Activated T-cell treated with anti-CD3 and anti-CD28 coated beads, Interleukin-2, amount 50 U/mL, for 24 hours (primary cell): Measurements from ENCODE around the gene SPACA4.

Experiments
- DNase-seq: peaks from one replicate; pipeline ENCODE4 v3.0.0-alpha.2; 2020
- H3K27ac Mint-ChIP-seq: 2 replicates; pipeline ENCODE4 v1.8.0; 2020; ENCODE audit warnings: mild to moderate bottlenecking, mixed read lengths
- H3K27me3 Mint-ChIP-seq: 2 replicates; pipeline ENCODE4 v1.8.0; 2020; ENCODE audit warnings: mixed read lengths
- H3K36me3 Mint-ChIP-seq: 2 replicates; pipeline ENCODE4 v1.8.0; 2020; ENCODE audit warnings: low read depth, mixed read lengths
- H3K4me1 Mint-ChIP-seq: 2 replicates; pipeline ENCODE4 v1.8.0; 2020; ENCODE audit warnings: low read depth, mixed read lengths
- H3K4me3 Mint-ChIP-seq: 2 replicates; pipeline ENCODE4 v1.8.0; 2020; ENCODE audit warnings: mild to moderate bottlenecking, moderate library complexity, mixed read lengths
- H3K9me3 Mint-ChIP-seq: 2 replicates; pipeline ENCODE4 v1.8.0; 2020; ENCODE audit warnings: mixed read lengths

The SPACA4 gene

DNA sequence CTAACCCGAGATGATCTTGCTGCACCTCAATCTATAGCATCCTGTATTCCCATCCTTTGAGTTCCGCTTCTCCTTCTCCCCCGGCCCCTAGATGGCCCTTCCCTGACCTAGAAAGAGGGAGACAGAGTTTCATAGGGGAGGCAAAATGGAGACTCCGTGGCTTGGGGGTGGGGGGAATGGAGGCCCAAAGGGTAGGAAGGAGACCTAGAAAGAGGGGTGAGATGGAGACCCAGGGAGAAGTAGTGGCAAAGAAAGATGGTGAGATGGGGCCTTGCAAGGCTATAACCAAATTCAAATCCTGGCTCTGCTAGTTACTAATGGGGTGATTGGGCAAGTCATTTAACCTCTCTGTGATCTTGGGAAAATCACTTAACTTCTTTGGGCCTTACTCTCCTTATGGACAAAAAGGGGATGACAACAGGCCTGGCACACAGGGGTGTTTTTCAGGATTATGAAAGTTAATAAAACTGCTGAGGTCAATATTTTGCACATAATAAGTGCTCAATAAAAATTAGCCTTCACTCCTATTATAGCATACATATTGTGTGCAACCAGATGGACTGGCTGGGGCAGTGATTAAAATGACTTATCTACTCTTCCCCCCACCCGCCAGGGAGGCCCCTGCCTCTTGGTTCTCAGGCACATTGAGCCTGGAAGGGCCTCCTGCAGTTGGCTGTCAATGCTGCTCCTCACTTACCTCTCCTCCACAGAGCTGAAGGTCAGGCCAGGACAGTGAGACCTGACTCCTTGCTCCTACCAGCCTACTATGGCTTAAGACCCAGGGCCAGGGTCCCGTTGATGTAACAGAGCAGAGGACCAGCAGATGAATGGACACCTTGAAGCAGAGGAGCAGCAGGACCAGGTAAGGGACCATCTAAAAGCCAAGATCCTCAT, 13.4 kb downstream of the SPACA4 start:
- H3K4me1 Mint-ChIP-seq: peaks cover 54% of the 10 kb centered on the region
- H3K4me3 Mint-ChIP-seq: peak overlapping the region; percentile 98
- no peak for DNase-seq
- H3K9me3 Mint-ChIP-seq: no peaks in the 10 kb centered on the region
- H3K27ac Mint-ChIP-seq: peak overlapping the region; percentile 99
- H3K36me3 Mint-ChIP-seq: peaks cover 80% of the 10 kb centered on the region
- no peaks in the 10 kb centered on the region for H3K27me3 Mint-ChIP-seq

DNA sequence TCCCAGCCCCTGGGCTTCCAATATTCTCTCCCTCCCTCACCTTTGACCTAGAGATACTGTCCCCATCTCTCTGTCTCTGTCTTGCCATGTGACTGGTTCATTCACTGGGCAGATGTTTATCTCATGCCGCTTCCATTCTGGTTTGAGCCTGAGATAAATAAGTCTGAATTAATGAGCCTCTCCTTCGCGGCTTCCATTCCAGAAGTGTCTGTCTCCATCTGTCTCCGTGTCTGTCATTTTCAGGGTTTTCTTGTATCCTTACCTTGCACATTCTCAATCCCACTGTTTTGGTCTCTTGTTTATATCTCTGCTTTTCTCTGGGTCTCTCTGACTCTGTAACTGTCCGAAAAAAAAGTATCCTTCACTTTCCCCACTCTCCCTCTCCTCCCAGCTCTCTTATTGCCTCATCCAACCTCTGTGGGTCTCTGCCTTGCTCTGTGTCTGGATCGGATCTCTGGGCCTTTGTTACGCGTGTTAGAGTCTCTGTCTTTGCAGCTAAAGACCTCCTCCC, 17.1 kb downstream of the SPACA4 start:
- peak overlapping the region; percentile 73 for H3K4me3 Mint-ChIP-seq
- H3K36me3 Mint-ChIP-seq: peaks cover 68% of the 10 kb centered on the region
- H3K9me3 Mint-ChIP-seq: no peaks in the 10 kb centered on the region
- no peaks in the 10 kb centered on the region for H3K27me3 Mint-ChIP-seq
- H3K27ac Mint-ChIP-seq: peak overlapping the region; percentile 89
- no peak for DNase-seq
- peaks cover 53% of the 10 kb centered on the region for H3K4me1 Mint-ChIP-seq

DNA sequence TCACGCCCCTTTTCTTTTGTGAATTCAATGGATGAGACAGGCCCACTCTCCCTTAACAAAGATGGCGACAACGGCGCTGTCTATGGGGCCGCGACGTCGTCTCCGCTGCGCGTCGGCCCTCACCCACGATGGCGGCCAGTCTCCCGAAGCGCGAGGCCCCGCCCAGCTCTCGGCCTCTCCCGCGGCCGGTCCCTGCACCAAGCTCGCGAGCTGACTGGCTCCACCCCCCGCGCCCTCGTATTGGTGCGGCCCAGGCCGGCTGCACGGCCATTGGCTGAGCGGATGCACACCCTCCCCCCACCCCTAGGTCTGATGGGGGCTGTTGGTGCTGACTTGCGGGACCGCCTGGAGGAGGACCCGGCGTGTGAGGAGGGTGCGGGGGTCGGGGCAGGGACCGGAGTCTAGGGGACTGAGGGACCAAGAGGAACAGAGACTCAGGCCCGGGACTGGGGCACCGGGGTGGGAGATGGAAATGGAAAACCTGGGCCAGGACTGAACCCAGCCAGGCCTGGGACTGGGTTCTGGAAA, 17.6 kb downstream of the SPACA4 start:
- H3K4me1 Mint-ChIP-seq: peaks cover 53% of the 10 kb centered on the region
- H3K27me3 Mint-ChIP-seq: no peaks in the 10 kb centered on the region
- H3K27ac Mint-ChIP-seq: peak overlapping the region; percentile 89
- H3K9me3 Mint-ChIP-seq: no peaks in the 10 kb centered on the region
- H3K4me3 Mint-ChIP-seq: peak overlapping the region; percentile 73
- DNase-seq: peak; percentile 97
- H3K36me3 Mint-ChIP-seq: peaks cover 68% of the 10 kb centered on the region

DNA sequence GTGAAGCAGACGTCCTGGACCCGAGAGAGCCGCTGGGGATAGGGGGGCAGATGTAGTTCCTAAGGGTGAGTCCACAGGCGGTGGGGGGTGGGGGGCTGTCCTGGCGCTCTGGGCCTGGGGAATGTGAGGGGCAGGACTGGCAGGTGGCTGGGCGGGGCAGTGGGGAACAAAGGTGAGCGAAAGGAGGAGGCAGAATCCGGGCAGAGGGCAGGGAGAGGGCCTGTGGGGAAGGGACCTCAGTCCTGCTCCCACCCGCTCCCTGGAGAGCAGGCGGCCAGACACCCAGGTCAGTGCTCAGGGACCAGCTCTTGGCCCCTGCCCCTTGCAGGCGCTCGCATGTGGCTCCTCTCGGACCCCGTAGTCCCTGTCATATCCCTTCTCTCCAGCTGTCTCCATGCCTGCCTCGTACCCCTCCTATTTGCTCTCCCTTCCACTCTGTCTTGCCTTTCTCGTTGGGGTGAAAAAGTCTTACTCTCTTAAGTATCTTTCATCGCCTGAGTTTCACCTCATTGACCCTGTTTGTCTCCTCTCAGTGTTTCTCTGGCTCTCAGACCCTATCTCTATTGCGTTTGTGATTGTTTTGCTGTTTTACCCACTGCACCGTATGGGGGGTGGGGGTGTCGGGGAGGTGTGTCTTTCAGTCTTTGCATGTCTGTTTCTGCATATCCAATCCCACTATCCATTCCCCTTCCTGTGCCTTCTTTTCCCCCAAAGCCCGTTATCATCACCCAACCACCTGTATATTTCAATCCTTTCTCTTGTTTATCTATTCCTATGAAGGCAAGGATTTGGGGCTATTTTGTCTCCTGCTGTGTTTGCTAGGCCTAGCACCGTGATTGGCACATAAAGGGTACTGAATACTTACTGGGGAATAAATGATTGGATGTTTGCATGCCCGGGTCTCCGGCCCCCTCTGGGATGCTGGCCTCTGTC, 18.5 kb downstream of the SPACA4 start:
- DNase-seq: no peak
- H3K9me3 Mint-ChIP-seq: no peaks in the 10 kb centered on the region
- peak overlapping the region; percentile 73 for H3K4me3 Mint-ChIP-seq
- peaks cover 68% of the 10 kb centered on the region for H3K36me3 Mint-ChIP-seq
- H3K27ac Mint-ChIP-seq: peak overlapping the region; percentile 89
- peaks cover 49% of the 10 kb centered on the region for H3K4me1 Mint-ChIP-seq
- H3K27me3 Mint-ChIP-seq: no peaks in the 10 kb centered on the region

DNA sequence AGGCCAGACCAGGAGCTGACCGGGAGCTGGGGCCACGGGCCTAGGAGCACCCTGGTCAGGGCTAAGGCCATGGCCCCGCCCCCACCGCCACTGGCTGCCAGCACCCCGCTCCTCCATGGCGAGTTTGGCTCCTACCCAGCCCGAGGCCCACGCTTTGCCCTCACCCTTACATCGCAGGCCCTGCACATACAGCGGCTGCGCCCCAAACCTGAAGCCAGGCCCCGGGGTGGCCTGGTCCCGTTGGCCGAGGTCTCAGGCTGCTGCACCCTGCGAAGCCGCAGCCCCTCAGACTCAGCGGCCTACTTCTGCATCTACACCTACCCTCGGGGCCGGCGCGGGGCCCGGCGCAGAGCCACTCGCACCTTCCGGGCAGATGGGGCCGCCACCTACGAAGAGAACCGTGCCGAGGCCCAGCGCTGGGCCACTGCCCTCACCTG, 19.4 kb downstream of the SPACA4 start:
- Mint-ChIP-seq H3K9me3 (no peaks in the 10 kb centered on the region), H3K27ac (no peak overlapping the region), H3K4me1 (peaks cover 50% of the 10 kb centered on the region), H3K4me3 (no peak overlapping the region), H3K27me3 (no peaks in the 10 kb centered on the region), H3K36me3 (peaks cover 73% of the 10 kb centered on the region)
- DNase-seq: no peak

DNA sequence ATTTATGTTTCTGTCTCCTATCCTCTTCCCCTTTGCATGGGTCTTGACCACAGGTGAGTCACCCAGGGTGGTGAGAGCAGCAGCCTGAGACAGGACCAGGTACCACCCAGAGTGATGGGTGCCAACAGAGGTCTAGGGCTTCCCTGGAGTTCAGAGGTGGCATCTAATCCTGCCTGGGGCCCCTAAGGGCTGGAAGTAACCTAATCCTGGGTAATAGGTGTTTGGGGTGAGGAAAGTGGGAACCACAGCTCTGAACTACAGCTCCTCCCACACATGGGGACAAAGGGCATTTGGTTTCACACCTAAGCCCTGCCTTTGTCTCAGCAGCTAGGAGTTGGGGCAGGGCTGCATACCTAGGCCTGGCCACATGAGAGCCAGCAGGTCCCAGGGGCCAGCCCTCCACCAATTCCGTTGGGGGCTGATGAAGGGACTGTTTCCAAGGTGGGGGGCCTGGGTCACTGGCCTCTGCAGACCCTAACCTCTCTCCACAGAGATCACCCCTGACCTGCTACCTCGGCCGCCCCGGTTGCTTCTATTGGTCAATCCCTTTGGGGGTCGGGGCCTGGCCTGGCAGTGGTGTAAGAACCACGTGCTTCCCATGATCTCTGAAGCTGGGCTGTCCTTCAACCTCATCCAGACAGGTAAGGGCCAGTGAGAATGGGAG, 20.8 kb downstream of the SPACA4 start:
- H3K4me3 Mint-ChIP-seq: no peak overlapping the region
- H3K27me3 Mint-ChIP-seq: no peaks in the 10 kb centered on the region
- H3K4me1 Mint-ChIP-seq: peaks cover 50% of the 10 kb centered on the region
- H3K27ac Mint-ChIP-seq: peak overlapping the region; percentile 60
- H3K9me3 Mint-ChIP-seq: no peaks in the 10 kb centered on the region
- H3K36me3 Mint-ChIP-seq: peaks cover 71% of the 10 kb centered on the region
- no peak for DNase-seq

DNA sequence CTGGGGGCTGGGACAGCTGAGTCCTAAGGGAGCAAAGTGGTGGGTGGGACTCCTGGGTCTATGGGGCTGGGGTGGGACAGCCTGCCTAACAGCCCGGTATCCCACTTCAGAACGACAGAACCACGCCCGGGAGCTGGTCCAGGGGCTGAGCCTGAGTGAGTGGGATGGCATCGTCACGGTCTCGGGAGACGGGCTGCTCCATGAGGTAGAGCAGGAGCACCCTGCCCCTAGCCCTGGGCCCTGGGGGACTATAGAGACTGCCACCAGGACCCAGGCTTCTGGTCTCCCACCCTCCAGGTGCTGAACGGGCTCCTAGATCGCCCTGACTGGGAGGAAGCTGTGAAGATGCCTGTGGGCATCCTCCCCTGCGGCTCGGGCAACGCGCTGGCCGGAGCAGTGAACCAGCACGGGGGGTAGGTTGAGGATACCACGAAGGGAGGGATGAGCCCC, 21.3 kb downstream of the SPACA4 start:
- no peaks in the 10 kb centered on the region for H3K27me3 Mint-ChIP-seq
- peaks cover 54% of the 10 kb centered on the region for H3K4me1 Mint-ChIP-seq
- peaks cover 71% of the 10 kb centered on the region for H3K36me3 Mint-ChIP-seq
- no peak overlapping the region for H3K4me3 Mint-ChIP-seq
- DNase-seq: no peak
- no peak overlapping the region for H3K27ac Mint-ChIP-seq
- no peaks in the 10 kb centered on the region for H3K9me3 Mint-ChIP-seq

DNA sequence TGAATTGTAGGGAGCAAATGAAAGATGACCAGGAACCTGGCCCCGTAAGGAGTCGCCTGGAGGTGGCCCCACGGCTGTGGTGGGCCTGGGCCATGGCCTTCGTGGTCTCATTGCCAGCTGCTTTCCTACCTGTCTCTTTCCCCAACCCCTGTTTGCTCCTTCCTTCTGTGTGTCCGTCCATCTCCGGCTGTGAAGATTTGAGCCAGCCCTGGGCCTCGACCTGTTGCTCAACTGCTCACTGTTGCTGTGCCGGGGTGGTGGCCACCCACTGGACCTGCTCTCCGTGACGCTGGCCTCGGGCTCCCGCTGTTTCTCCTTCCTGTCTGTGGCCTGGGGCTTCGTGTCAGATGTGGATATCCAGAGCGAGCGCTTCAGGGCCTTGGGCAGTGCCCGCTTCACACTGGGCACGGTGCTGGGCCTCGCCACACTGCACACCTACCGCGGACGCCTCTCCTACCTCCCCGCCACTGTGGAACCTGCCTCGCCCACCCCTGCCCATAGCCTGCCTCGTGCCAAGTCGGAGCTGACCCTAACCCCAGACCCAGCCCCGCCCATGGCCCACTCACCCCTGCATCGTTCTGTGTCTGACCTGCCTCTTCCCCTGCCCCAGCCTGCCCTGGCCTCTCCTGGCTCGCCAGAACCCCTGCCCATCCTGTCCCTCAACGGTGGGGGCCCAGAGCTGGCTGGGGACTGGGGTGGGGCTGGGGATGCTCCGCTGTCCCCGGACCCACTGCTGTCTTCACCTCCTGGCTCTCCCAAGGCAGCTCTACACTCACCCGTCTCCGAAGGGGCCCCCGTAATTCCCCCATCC, 22.1 kb downstream of the SPACA4 start:
- H3K9me3 Mint-ChIP-seq: no peaks in the 10 kb centered on the region
- no peak for DNase-seq
- H3K4me1 Mint-ChIP-seq: peaks cover 57% of the 10 kb centered on the region
- H3K36me3 Mint-ChIP-seq: peaks cover 66% of the 10 kb centered on the region
- peak overlapping the region; percentile 3 for H3K27ac Mint-ChIP-seq
- no peak overlapping the region for H3K4me3 Mint-ChIP-seq
- no peaks in the 10 kb centered on the region for H3K27me3 Mint-ChIP-seq

DNA sequence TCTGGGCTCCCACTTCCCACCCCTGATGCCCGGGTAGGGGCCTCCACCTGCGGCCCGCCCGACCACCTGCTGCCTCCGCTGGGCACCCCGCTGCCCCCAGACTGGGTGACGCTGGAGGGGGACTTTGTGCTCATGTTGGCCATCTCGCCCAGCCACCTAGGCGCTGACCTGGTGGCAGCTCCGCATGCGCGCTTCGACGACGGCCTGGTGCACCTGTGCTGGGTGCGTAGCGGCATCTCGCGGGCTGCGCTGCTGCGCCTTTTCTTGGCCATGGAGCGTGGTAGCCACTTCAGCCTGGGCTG, 22.7 kb downstream of the SPACA4 start:
- H3K9me3 Mint-ChIP-seq: no peaks in the 10 kb centered on the region
- H3K4me3 Mint-ChIP-seq: no peak overlapping the region
- H3K27me3 Mint-ChIP-seq: no peaks in the 10 kb centered on the region
- peaks cover 58% of the 10 kb centered on the region for H3K4me1 Mint-ChIP-seq
- no peak for DNase-seq
- H3K36me3 Mint-ChIP-seq: peaks cover 63% of the 10 kb centered on the region
- H3K27ac Mint-ChIP-seq: no peak overlapping the region

DNA sequence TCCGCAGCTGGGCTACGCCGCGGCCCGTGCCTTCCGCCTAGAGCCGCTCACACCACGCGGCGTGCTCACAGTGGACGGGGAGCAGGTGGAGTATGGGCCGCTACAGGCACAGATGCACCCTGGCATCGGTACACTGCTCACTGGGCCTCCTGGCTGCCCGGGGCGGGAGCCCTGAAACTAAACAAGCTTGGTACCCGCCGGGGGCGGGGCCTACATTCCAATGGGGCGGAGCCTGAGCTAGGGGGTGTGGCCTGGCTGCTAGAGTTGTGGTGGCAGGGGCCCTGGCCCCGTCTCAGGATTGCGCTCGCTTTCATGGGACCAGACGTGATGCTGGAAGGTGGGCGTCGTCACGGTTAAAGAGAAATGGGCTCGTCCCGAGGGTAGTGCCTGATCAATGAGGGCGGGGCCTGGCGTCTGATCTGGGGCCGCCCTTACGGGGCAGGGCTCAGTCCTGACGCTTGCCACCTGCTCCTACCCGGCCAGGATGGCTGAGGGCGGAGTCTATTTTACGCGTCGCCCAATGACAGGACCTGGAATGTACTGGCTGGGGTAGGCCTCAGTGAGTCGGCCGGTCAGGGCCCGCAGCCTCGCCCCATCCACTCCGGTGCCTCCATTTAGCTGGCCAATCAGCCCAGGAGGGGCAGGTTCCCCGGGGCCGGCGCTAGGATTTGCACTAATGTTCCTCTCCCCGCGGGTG, 23.2 kb downstream of the SPACA4 start:
- H3K4me3 Mint-ChIP-seq: no peak overlapping the region
- H3K9me3 Mint-ChIP-seq: no peaks in the 10 kb centered on the region
- DNase-seq: no peak
- peaks cover 59% of the 10 kb centered on the region for H3K36me3 Mint-ChIP-seq
- H3K27ac Mint-ChIP-seq: no peak overlapping the region
- peaks cover 59% of the 10 kb centered on the region for H3K4me1 Mint-ChIP-seq
- no peaks in the 10 kb centered on the region for H3K27me3 Mint-ChIP-seq

DNA sequence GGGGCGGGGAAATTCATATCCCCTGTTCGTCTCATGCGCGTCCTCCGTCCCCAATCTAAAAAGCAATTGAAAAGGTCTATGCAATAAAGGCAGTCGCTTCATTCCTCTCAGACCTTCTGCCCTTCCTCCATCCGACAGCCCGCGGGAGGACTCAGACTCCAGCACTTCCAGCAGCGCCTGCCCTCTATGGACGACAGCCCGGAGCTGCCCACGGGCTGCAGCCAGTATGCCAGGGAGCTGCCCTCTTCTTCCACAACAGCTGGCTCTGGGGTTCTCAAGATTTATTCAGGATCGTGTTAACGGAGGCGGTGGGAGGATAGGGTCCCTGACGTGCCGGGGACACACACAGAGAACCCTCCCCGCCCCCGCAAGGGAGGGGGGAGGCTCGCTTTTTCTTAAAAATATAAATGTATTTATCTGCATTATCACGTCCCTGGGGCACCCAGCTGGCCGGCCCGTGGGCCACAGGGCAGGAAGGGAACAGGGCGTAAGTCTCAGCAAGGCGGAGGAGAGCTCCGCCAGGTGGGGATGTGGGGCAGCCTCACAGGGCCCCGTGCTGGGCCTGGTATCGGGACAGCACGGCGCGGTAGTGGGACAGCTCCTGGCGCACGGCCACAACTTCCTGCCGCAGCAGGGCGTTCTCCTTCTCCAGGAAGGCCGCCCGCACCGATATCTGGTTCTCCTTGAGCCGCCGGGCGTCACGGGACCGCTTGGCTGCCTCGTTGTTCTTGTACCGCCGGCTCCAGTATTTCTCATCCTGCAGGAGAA, 23.9 kb downstream of the SPACA4 start:
- no peak for DNase-seq
- H3K27ac Mint-ChIP-seq: peak overlapping the region; percentile 37
- H3K4me1 Mint-ChIP-seq: peaks cover 58% of the 10 kb centered on the region
- no peak overlapping the region for H3K4me3 Mint-ChIP-seq
- H3K36me3 Mint-ChIP-seq: peaks cover 54% of the 10 kb centered on the region
- H3K9me3 Mint-ChIP-seq: no peaks in the 10 kb centered on the region
- H3K27me3 Mint-ChIP-seq: no peaks in the 10 kb centered on the region

DNA sequence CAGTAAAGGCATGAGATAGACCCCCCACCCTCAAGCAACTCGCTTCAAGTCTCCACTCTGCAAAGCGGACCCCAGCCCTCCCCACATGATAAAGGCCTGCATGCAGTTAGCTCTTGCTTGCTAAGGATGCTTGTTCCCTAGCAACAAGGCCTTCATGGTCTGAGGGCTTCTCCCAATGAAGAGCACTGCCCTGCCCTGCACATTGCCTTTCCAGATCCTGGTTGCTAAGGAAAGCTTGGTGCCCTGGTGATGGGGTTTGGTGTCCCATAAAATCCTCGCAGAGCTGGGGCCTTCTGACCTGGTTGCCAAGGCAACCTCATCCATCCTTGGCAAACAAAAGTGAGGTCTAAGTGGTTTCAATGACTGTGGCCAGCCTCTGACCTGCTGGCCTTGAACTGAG, 24.7 kb downstream of the SPACA4 start:
- H3K4me1 Mint-ChIP-seq: peaks cover 59% of the 10 kb centered on the region

More for the DNA sequence above, 24.7 kb downstream of the SPACA4 start:
- peaks cover 50% of the 10 kb centered on the region for H3K36me3 Mint-ChIP-seq
- peak overlapping the region; percentile 37 for H3K27ac Mint-ChIP-seq
- H3K27me3 Mint-ChIP-seq: no peaks in the 10 kb centered on the region
- no peak overlapping the region for H3K4me3 Mint-ChIP-seq
- no peaks in the 10 kb centered on the region for H3K9me3 Mint-ChIP-seq
- no peak for DNase-seq
